Activated T-helper 17 cell treated with anti-CD3 and anti-CD28 coated beads, Interleukin-2, amount 50 U/mL, for 72 hours (primary cell): ENCODE measurements around the gene TNFRSF8. TPM values are rescaled to one million over a fixed set of nuclear protein-coding genes. Genes with fewer than 3 reads are reported as not detected.

Source experiments
- ATAC-seq: fragments of 150-1000 bp; cut with Tn5 transposase; replicated peaks from 2 replicates; pipeline ENCODE4 v1.10.0; 2021; ENCODE audit warnings: mild to moderate bottlenecking, moderate library complexity
- H3K27ac Mint-ChIP-seq: one replicate; pipeline ENCODE4 v1.8.0; 2022; ENCODE audit warnings: mixed read lengths
- H3K27me3 Mint-ChIP-seq: one replicate; pipeline ENCODE4 v1.8.0; 2022; ENCODE audit warnings: mixed read lengths
- H3K36me3 Mint-ChIP-seq: one replicate; pipeline ENCODE4 v1.8.0; 2022; ENCODE audit warnings: low read depth, mild to moderate bottlenecking, mixed read lengths
- H3K4me1 Mint-ChIP-seq: one replicate; pipeline ENCODE4 v1.8.0; 2022; ENCODE audit warnings: mixed read lengths
- H3K4me3 Mint-ChIP-seq: one replicate; pipeline ENCODE4 v1.8.0; 2022; ENCODE audit warnings: mild to moderate bottlenecking, mixed read lengths
- H3K9me3 Mint-ChIP-seq: one replicate; pipeline ENCODE4 v1.8.0; 2022; ENCODE audit warnings: mixed read lengths
- total RNA-seq, 2 donors: library from RNA; stranded (reverse); gene quantifications; one replicate each; pipeline ENCODE4 v1.2.3, GENCODE V29; 2022

Gene TNFRSF8
- total RNA-seq, 2 donors from 2014 or later = 35.3 to 216 TPM

DNA sequence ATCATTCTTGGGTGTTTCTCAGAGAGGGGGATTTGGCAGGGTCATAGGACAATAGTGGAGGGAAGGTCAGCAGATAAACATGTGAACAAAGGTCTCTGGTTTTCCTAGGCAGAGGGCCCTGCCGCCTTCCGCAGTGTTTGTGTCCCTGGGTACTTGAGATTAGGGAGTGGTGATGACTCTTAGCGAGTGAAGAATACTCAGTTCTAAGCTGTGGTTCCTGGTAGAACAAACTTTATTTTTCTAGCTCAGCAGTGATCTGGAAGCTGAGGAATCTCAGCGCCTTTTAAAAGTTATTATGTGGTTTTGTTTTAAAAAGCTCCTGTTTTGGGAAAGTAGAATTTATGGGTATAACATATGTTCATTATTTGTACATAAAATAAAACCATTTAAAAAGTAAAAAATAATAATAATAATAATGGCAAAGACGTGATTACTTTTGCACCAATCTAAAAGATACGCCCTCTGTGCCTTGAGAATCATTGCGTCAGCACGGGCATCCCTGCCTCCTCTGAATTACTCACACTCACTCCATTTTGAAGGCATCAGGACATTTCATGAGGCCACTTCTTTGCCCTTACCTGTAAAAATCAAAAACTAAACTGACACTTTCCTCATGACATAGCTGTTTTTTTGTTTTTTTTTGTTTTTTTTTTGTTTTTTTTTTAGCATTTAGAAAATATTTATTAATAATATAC, 74.0 kb downstream of the TNFRSF8 start:
- H3K36me3 Mint-ChIP-seq = peaks cover 6% of the 10 kb centered on the region
- H3K27ac Mint-ChIP-seq = no peak overlapping the region
- no peak overlapping the region for H3K4me3 Mint-ChIP-seq
- no peaks in the 10 kb centered on the region for H3K27me3 Mint-ChIP-seq
- peaks cover 13% of the 10 kb centered on the region for H3K4me1 Mint-ChIP-seq
- no peak for ATAC-seq
- no peaks in the 10 kb centered on the region for H3K9me3 Mint-ChIP-seq

DNA sequence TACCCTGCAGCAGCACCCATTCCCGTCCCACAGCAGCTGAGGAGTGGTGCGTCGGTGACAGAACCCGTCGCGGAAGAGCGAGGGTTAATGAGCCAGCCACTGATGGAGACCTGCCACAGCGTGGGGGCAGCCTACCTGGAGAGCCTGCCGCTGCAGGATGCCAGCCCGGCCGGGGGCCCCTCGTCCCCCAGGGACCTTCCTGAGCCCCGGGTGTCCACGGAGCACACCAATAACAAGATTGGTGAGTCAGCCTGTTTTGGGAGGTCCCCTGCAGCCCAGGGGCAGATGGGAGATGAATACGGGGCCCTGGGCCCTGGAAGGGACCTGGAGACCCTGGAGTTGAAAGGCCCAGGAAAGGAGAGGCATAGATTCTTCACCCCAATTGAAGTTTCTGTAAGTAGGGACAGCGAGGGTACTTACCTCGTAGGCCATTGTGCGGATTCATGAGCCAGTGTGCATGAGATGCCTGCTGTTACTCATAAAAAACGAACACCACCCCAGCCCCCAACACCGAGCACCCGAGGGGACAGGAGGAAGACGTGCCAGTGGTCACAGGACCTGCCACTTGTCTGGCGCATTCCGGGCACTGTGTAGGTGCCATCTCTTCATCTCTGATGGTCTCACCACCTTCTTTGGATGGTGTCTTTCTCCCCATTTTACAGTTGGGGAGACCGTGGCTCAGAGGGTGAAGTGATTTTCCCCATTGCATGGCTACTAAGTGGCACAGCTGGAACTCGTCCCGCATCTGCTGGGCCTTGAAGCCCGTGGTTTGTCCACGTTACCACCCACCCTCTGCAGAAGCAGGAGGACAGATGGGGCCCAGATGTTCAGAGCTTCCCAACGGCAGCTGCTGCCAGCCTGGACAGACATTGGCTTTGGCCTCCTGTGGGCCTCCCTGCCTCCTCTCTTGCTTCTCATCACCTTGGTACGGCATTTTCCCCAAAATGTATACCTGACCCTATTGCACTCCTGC, 75.4 kb downstream of the TNFRSF8 start:
- Mint-ChIP-seq H3K27ac (peak overlapping the region; percentile 76), H3K4me1 (peaks cover 12% of the 10 kb centered on the region), H3K27me3 (no peaks in the 10 kb centered on the region), H3K36me3 (peaks cover 11% of the 10 kb centered on the region), H3K9me3 (no peaks in the 10 kb centered on the region), H3K4me3 (no peak overlapping the region)
- no peak for ATAC-seq

DNA sequence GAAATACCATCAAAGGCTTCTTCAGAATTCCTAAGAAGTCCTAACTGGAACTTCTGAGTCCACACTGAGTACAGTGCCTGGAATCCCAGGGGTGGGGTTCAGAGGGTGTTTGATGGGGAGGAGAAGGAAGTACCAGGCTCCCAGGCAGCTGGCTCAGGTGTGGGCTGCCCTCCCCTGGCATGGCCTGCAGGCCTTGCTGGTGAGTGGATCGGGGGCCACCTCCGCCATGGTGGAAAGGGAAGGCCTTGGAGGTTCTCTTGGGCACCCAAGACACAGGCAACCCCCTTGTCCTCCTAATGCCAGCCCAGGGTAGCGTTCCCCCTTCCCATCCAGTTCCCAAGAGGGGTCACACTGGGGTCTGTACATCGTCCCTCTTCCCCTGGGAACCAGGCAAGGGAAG, 76.9 kb downstream of the TNFRSF8 start:
- H3K9me3 Mint-ChIP-seq = no peaks in the 10 kb centered on the region
- peaks cover 18% of the 10 kb centered on the region for H3K36me3 Mint-ChIP-seq
- ATAC-seq = no peak
- no peaks in the 10 kb centered on the region for H3K27me3 Mint-ChIP-seq
- peak overlapping the region; percentile 76 for H3K27ac Mint-ChIP-seq
- peaks cover 18% of the 10 kb centered on the region for H3K4me1 Mint-ChIP-seq
- H3K4me3 Mint-ChIP-seq = no peak overlapping the region

DNA sequence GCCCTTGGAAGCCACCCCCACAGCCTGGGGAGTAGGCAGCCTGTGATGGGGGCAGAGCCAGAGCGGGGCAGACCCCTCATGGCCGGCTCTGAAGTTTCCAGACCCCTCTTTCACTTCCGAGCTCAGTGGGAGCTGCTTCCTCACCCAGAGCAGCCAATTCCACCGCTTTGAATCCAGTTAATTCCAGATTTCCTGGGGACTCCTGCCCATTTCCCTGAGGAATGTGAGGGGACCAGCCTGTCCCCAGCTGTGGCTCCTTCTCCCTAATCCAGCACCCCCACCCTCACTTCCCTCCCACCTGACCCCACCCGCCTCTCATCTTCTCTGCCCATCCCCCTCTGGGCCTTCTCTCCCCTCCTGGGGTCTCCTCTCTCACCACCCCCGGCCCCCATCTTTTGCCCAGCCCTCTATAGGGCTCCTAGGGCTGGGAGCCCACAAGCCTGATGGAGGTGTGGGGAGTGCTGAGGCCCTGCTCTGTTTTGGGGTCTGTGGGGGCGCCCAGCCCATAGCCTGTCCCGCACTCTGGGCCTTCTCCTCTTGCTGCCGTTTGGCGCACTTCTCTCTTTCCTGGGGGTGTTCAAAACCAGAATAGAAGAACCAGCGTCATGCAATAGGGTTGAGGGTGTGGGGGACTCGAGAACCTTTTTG, 77.5 kb downstream of the TNFRSF8 start:
- Mint-ChIP-seq H3K9me3 (no peaks in the 10 kb centered on the region), H3K27ac (no peak overlapping the region), H3K4me3 (no peak overlapping the region), H3K36me3 (peaks cover 18% of the 10 kb centered on the region), H3K4me1 (peaks cover 18% of the 10 kb centered on the region), H3K27me3 (no peaks in the 10 kb centered on the region)
- ATAC-seq = no peak

DNA sequence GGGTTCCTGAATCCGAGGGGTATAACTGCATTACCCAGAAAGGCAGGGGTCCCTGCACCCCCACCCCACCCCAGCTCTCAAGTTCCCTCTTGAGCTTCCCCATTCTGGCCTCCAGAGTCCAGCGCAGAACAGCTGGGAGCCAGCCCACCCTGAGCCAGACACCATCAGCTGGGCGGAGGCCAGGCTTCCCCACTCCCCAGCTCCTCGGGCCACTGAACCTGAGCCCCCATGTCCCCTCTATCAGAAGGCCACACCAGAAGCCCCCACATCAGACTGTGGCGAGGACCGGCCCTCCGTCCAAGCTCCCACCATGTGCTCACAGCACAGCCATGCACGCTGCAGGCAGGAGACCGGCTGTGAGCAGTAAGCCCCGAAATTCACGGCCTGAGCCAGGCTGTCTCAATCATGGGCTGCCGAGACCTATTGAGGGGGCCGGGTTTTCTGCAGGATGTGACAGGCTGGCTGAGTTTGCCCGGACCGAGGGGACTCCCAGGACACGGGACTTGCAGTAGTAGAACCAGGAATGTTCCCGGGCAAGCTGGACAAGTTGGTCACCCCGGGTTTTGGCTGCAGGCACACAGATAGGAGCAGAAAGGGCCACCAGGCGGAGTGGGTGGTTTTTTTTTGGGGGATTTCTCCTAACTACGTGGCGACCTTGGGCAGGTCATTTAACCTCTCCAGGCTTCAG, 78.2 kb downstream of the TNFRSF8 start:
- H3K27me3 Mint-ChIP-seq = no peaks in the 10 kb centered on the region
- no peak overlapping the region for H3K4me3 Mint-ChIP-seq
- H3K27ac Mint-ChIP-seq = no peak overlapping the region
- H3K4me1 Mint-ChIP-seq = peaks cover 17% of the 10 kb centered on the region
- peaks cover 18% of the 10 kb centered on the region for H3K36me3 Mint-ChIP-seq
- no peaks in the 10 kb centered on the region for H3K9me3 Mint-ChIP-seq
- ATAC-seq = no peak

DNA sequence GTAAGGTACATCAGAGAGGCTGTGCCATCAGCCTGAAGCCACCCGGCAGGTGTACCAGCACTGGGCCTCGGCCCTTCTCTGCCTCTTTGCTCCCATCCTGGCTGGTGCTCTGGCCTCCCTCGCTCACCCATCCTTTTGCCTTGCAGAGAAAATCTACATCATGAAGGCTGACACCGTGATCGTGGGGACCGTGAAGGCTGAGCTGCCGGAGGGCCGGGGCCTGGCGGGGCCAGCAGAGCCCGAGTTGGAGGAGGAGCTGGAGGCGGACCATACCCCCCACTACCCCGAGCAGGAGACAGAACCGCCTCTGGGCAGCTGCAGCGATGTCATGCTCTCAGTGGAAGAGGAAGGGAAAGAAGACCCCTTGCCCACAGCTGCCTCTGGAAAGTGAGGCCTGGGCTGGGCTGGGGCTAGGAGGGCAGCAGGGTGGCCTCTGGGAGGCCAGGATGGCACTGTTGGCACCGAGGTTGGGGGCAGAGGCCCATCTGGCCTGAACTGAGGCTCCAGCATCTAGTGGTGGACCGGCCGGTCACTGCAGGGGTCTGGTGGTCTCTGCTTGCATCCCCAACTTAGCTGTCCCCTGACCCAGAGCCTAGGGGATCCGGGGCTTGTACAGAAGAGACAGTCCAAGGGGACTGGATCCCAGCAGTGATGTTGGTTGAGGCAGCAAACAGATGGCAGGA, 79.2 kb downstream of the TNFRSF8 start:
- H3K27ac Mint-ChIP-seq = no peak overlapping the region
- no peak for ATAC-seq
- no peak overlapping the region for H3K4me3 Mint-ChIP-seq
- peaks cover 27% of the 10 kb centered on the region for H3K4me1 Mint-ChIP-seq
- no peaks in the 10 kb centered on the region for H3K9me3 Mint-ChIP-seq
- no peaks in the 10 kb centered on the region for H3K27me3 Mint-ChIP-seq
- peaks cover 18% of the 10 kb centered on the region for H3K36me3 Mint-ChIP-seq

DNA sequence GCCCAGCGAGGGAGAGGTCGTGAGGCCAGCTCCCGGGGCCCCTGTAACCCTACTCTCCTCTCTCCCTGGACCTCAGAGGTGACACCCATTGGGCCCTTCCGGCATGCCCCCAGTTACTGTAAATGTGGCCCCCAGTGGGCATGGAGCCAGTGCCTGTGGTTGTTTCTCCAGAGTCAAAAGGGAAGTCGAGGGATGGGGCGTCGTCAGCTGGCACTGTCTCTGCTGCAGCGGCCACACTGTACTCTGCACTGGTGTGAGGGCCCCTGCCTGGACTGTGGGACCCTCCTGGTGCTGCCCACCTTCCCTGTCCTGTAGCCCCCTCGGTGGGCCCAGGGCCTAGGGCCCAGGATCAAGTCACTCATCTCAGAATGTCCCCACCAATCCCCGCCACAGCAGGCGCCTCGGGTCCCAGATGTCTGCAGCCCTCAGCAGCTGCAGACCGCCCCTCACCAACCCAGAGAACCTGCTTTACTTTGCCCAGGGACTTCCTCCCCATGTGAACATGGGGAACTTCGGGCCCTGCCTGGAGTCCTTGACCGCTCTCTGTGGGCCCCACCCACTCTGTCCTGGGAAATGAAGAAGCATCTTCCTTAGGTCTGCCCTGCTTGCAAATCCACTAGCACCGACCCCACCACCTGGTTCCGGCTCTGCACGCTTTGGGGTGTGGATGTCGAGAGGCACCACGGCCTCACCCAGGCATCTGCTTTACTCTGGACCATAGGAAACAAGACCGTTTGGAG, 80.0 kb downstream of the TNFRSF8 start:
- H3K27ac Mint-ChIP-seq = peak overlapping the region; percentile 31
- H3K36me3 Mint-ChIP-seq = peaks cover 18% of the 10 kb centered on the region
- no peaks in the 10 kb centered on the region for H3K9me3 Mint-ChIP-seq
- no peaks in the 10 kb centered on the region for H3K27me3 Mint-ChIP-seq
- H3K4me1 Mint-ChIP-seq = peaks cover 27% of the 10 kb centered on the region
- ATAC-seq = no peak
- H3K4me3 Mint-ChIP-seq = peak overlapping the region; percentile 49

DNA sequence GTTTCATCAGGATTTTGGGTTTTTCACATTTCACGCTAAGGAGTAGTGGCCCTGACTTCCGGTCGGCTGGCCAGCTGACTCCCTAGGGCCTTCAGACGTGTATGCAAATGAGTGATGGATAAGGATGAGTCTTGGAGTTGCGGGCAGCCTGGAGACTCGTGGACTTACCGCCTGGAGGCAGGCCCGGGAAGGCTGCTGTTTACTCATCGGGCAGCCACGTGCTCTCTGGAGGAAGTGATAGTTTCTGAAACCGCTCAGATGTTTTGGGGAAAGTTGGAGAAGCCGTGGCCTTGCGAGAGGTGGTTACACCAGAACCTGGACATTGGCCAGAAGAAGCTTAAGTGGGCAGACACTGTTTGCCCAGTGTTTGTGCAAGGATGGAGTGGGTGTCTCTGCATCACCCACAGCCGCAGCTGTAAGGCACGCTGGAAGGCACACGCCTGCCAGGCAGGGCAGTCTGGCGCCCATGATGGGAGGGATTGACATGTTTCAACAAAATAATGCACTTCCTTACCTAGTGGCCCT, 80.6 kb downstream of the TNFRSF8 start:
- peaks cover 18% of the 10 kb centered on the region for H3K36me3 Mint-ChIP-seq
- no peaks in the 10 kb centered on the region for H3K9me3 Mint-ChIP-seq
- peak; percentile 74 for ATAC-seq
- H3K27me3 Mint-ChIP-seq = no peaks in the 10 kb centered on the region
- peaks cover 27% of the 10 kb centered on the region for H3K4me1 Mint-ChIP-seq
- H3K4me3 Mint-ChIP-seq = peak overlapping the region; percentile 49
- H3K27ac Mint-ChIP-seq = peak overlapping the region; percentile 31

DNA sequence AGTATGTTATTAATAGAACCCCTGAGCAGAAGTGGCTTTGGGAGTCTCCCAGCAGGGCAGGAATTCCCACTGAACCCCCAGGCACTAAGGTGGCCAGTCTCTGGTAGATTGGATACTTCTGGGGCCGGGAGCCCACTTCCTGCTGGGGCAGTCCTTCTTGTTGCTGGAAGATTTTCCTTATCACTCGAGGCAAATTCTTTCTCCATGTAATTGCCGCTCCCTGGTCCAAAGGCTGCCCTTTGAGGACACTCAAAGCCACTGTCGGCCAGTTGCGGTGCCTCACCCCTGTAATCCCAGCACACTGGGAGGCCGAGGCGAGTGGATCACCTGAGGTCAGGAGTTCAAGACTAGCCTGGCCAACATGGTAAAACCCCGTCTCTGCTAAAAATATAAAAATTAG, 81.1 kb downstream of the TNFRSF8 start:
- no peaks in the 10 kb centered on the region for H3K9me3 Mint-ChIP-seq
- no peaks in the 10 kb centered on the region for H3K27me3 Mint-ChIP-seq
- peaks cover 16% of the 10 kb centered on the region for H3K36me3 Mint-ChIP-seq
- H3K4me1 Mint-ChIP-seq = peaks cover 28% of the 10 kb centered on the region
- H3K27ac Mint-ChIP-seq = peak overlapping the region; percentile 31
- ATAC-seq = no peak
- H3K4me3 Mint-ChIP-seq = peak overlapping the region; percentile 49

DNA sequence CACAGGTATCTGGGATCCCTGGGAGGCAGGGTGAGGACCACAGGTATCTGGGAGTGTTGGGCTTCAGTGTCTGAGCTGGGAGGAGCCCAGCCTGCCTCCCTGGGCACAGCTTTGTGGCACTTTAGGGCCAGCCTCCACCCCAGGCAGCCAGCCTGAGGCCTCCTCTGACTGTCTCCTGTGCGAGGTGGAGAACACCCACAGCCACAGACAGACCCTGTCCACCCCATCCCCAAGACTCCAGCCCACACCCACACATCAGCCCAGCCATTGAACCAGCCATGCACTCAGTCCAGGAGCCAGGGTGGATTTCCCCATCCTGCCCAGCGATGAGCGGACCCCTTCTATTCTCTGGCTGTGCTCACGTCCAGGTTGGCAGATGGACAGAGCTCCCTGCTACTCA, 81.9 kb downstream of the TNFRSF8 start:
- Mint-ChIP-seq H3K4me1 (peaks cover 34% of the 10 kb centered on the region), H3K27ac (no peak overlapping the region)

DNA sequence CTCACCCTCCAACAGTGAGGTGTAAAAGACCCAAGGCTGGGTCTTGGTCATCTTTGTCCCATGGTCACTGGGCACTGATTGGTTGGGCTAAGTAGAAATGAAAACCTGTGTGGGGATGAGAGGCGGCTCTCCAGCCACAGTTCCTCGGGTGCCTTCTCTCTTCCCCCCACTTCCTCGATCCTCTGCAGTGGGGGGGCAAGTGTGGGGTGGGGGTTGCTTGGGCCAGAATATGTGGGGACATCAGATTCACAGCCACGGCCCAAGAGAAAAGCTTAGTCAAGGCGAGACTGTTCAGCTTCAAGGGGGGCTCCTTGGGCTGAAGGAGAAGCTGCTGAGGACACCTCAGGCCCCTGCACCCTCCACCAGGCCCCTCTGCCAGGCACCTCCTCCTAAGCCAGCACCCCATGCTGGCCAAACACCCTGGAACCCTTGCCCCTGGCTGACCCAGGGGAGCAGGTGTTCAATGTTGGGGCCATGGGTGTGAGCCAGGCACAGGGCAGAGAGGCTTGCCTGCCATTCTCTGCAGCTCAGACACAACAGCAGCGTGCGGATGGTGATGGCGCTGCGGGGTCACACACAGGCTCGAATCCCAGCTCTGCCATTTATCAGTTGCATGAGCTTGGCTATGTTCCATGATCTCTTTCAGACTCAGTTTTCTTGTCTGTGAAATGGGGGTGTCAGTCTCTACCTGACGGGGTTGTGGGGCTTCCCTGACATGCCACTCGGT, 82.7 kb downstream of the TNFRSF8 start:
- H3K4me1 Mint-ChIP-seq = peaks cover 38% of the 10 kb centered on the region
- H3K36me3 Mint-ChIP-seq = peaks cover 16% of the 10 kb centered on the region
- ATAC-seq = no peak
- H3K4me3 Mint-ChIP-seq = peak overlapping the region; percentile 69
- peak overlapping the region; percentile 86 for H3K27ac Mint-ChIP-seq
- H3K27me3 Mint-ChIP-seq = no peaks in the 10 kb centered on the region
- H3K9me3 Mint-ChIP-seq = peaks cover 3% of the 10 kb centered on the region

More for the DNA sequence above, 81.9 kb downstream of the TNFRSF8 start:
- Mint-ChIP-seq H3K36me3 (peaks cover 16% of the 10 kb centered on the region), H3K4me3 (peak overlapping the region; percentile 25), H3K27me3 (no peaks in the 10 kb centered on the region), H3K9me3 (peaks cover 3% of the 10 kb centered on the region)
- ATAC-seq = no peak

DNA sequence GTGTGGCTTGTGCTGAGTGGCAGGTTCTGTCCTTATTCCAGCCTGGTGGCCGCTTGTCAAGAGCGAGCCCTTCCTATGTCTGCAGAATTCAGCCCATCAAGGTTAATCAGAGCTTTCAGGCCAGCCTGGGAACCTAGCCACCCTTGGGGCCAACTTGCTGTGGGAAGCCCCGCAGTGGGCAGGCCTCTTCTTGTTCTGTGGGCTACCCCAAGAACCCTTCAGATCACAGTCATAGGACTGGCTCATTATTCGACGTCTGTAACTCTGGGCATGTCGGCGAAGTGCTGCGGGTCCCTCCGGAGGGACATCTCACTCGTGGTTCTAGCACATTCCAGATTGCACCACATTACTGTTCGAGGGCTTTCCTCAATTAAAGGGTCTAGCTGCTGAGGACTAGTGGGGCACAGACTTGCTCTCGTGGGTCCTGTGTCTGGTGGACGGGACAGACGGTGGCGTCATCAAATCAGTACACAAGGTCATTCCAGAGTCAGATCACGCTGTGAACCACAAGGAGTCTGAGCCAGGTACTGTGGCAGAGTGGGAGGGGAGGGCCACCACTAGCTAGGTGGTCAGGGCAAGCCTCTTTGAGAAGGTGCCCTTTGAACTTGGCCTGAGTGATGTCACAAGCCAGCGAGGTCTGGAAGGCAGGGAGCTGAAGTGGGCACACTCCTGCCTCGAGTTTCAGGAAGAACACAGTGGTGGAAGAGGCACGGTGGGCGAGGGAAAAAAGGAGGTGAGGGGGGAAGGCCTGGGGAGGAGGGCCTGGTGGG, 83.4 kb downstream of the TNFRSF8 start:
- Mint-ChIP-seq H3K27ac (peak overlapping the region; percentile 86), H3K4me3 (peak overlapping the region; percentile 69), H3K4me1 (peaks cover 45% of the 10 kb centered on the region), H3K27me3 (no peaks in the 10 kb centered on the region), H3K9me3 (peaks cover 3% of the 10 kb centered on the region), H3K36me3 (peaks cover 16% of the 10 kb centered on the region)
- ATAC-seq = no peak
